A673 (cell line): ENCODE results near the gene DVL3. TPM values are rescaled to one million over a fixed set of nuclear protein-coding genes. Genes with fewer than 3 reads are reported as not detected.

Experiments
- BruUV-seq: library from RNA; stranded (reverse); fragments of 400-500 nt; replicated peaks from 2 replicates; lab custom pipeline; 2021; lab: Mats Ljungman, UMichigan
- CTCF ChIA-PET: fragments of 300-600 bp; sonication (Branson Sonifier 250); formaldehyde crosslinking; loops from one replicate; lab custom pipeline; 2022; ENCODE audit warnings: antibody characterized with exemption; lab: Charles Lee
- POLR2A ChIA-PET: fragments of 300-600 bp; sonication (Branson Sonifier 250); formaldehyde crosslinking; loops from one replicate; lab custom pipeline; 2022; ENCODE audit warnings: antibody characterized with exemption; ENCODE audit not compliant: low non-redundant PET; lab: Charles Lee
- DNase-seq: peaks from one replicate; pipeline ENCODE4 v3.0.0-alpha.2; 2015; ENCODE audit warnings: low spot score
- H3K27ac ChIP-seq: fragments of 200-600 bp; sonication (generic); 2 replicates; pipeline ENCODE4 v1.5.1; 2016; ENCODE audit warnings: mixed run types, low read depth, mild to moderate bottlenecking, mixed read lengths, antibody characterized with exemption, low read length; ENCODE audit not compliant: poor library complexity, severe bottlenecking
- H3K27me3 ChIP-seq: fragments of 200-600 bp; sonication (generic); replicated peaks from 2 replicates; pipeline ENCODE4 v1.6.1; 2017; ENCODE audit warnings: mixed run types, low read depth, mild to moderate bottlenecking, mixed read lengths, antibody characterized with exemption, low read length; ENCODE audit not compliant: insufficient read depth, poor library complexity
- H3K36me3 ChIP-seq: fragments of 200-600 bp; sonication (generic); 2 replicates; pipeline ENCODE4 v1.6.1; 2016; ENCODE audit warnings: mixed run types, mild to moderate bottlenecking, mixed read lengths, antibody characterized with exemption, low read length; ENCODE audit not compliant: insufficient read depth, poor library complexity, severe bottlenecking
- H3K4me1 ChIP-seq: fragments of 200-600 bp; sonication (generic); 2 replicates; pipeline ENCODE4 v1.6.1; 2017; ENCODE audit warnings: mixed run types, mild to moderate bottlenecking, mixed read lengths, antibody characterized with exemption, low read length; ENCODE audit not compliant: insufficient read depth, poor library complexity, severe bottlenecking
- H3K4me3 ChIP-seq: fragments of 200-600 bp; sonication (generic); 2 replicates; pipeline ENCODE4 v1.5.1; 2016; ENCODE audit warnings: low read depth, mixed run types, mild to moderate bottlenecking, mixed read lengths, low read length; ENCODE audit not compliant: poor library complexity, severe bottlenecking
- H3K9me3 ChIP-seq: fragments of 200-600 bp; sonication (generic); 2 replicates; pipeline ENCODE4 v1.6.1; 2016; ENCODE audit warnings: mixed run types, low read depth, mild to moderate bottlenecking, mixed read lengths, antibody characterized with exemption, low read length; ENCODE audit not compliant: poor library complexity, severe bottlenecking
- CTCF ChIP-seq: fragments of 300-800, 200-600 bp; sonication (generic); conservative IDR thresholded peaks from 2 replicates; pipeline ENCODE4 v1.5.1; 2017; ENCODE audit warnings: low read depth, mild to moderate bottlenecking, antibody characterized with exemption, low read length, moderate library complexity, mixed read lengths
- EZH2 ChIP-seq: fragments of 200-600 bp; sonication (generic); IDR thresholded peaks from 2 replicates; pipeline ENCODE4 v1.6.1; 2017; ENCODE audit warnings: borderline replicate concordance, low read depth, mild to moderate bottlenecking, mixed read lengths, antibody characterized with exemption, low read length; ENCODE audit not compliant: poor library complexity, severe bottlenecking
- intact Hi-C: fragments of 100-400 bp; cut with micrococcal nuclease; formaldehyde crosslinking; loops from one replicate; pipeline ENCODE4 v1.10.0; 2022; ENCODE audit not compliant: unreplicated experiment
- total RNA-seq: library from RNA; stranded (reverse); gene quantifications from 2 replicates; pipeline ENCODE4 v1.2.3, GENCODE V29; 2021

DVL3 gene
- total RNA-seq, 1 experiment from 2014 or later = 82.6 TPM

GRCh38 chr3:184177331-184177731, 22.2 kb downstream of the DVL3 start:
- intact Hi-C loops = no loop called here
- peak; percentile 58 for DNase-seq
- Histone ChIP-seq H3K4me1 (peaks cover 9% of the 10 kb centered on the region), H3K9me3 (no peaks in the 10 kb centered on the region), H3K4me3 (peak overlapping the region; percentile 95), H3K27me3 (no peaks in the 10 kb centered on the region), H3K36me3 (peaks cover 54% of the 10 kb centered on the region), H3K27ac (peak overlapping the region; percentile 89)
- TF ChIP-seq CTCF = no peak
- TF ChIP-seq EZH2 = no peak
- CTCF ChIA-PET = no interaction called here
- BruUV-seq = no TSS peak
- POLR2A ChIA-PET = interaction anchor here (1.2 kb wide), 1 partner anchor 8 kb away, joined by 3 read pairs; the partner anchor contains the start of gene ABCF3

- Histone ChIP-seq H3K4me1 (peaks cover 9% of the 10 kb centered on the region), H3K27ac (peak overlapping the region; percentile 89), H3K9me3 (no peaks in the 10 kb centered on the region), H3K36me3 (peaks cover 59% of the 10 kb centered on the region), H3K4me3 (no peak overlapping the region), H3K27me3 (no peaks in the 10 kb centered on the region)
- ChIA-PET CTCF (interaction anchor here (0.6 kb wide), 1 partner anchor 32 kb away, joined by 3 read pairs; no protein-coding TSS in a partner anchor), POLR2A (no interaction called here)
- no peak for DNase-seq
- intact Hi-C loops = no loop called here
- TF ChIP-seq EZH2 (no peak), CTCF (no peak)
- BruUV-seq = no TSS peak
Measured at GRCh38 chr3:184177767-184178306, 22.7 kb downstream of the DVL3 start.

GRCh38 chr3:184178521-184179138, 23.5 kb downstream of the DVL3 start:
- Histone ChIP-seq H3K27ac (no peak overlapping the region), H3K4me1 (peaks cover 9% of the 10 kb centered on the region), H3K36me3 (peaks cover 67% of the 10 kb centered on the region), H3K4me3 (no peak overlapping the region), H3K9me3 (no peaks in the 10 kb centered on the region), H3K27me3 (no peaks in the 10 kb centered on the region)
- POLR2A ChIA-PET = no interaction called here
- intact Hi-C loops = no loop called here
- CTCF ChIA-PET = interaction anchor here (0.6 kb wide), 1 partner anchor 49 kb away, joined by 3 read pairs; no protein-coding TSS in a partner anchor
- no peak for DNase-seq
- BruUV-seq = no TSS peak
- TF ChIP-seq CTCF (no peak), EZH2 (no peak)
